ENCODE data around the gene TAS2R42.

DNA sequence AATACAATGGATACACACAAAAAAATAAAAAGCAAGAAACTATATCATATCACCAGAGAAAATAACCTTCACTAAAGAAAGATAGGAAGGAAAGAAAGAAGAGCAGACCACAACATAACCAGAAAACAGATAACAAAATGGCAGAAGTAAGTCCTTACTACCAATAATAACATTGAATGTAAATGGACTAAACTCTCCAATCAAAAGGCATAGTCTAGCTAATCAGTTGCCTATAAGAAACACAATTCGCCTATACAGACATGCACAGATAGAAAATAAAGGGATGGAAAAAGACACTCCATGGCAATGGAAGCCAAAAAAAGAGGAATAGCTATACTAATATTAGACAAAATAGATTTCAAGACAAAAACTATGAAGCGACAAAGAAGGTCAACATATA is 43.4 kb downstream of the TAS2R42 start:
- TF ChIP-seq, protein P1, sequence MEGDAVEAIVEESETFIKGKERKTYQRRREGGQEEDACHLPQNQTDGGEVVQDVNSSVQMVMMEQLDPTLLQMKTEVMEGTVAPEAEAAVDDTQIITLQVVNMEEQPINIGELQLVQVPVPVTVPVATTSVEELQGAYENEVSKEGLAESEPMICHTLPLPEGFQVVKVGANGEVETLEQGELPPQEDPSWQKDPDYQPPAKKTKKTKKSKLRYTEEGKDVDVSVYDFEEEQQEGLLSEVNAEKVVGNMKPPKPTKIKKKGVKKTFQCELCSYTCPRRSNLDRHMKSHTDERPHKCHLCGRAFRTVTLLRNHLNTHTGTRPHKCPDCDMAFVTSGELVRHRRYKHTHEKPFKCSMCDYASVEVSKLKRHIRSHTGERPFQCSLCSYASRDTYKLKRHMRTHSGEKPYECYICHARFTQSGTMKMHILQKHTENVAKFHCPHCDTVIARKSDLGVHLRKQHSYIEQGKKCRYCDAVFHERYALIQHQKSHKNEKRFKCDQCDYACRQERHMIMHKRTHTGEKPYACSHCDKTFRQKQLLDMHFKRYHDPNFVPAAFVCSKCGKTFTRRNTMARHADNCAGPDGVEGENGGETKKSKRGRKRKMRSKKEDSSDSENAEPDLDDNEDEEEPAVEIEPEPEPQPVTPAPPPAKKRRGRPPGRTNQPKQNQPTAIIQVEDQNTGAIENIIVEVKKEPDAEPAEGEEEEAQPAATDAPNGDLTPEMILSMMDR (IDR thresholded peaks at IDR 0.05), result no peak
- TF ChIP-seq EP300 (IDR thresholded peaks at IDR 0.05; ENCODE audit: low read depth), result no peak
- TF ChIP-seq POLR2AphosphoS5 (IDR thresholded peaks at IDR 0.05), result no peak

Measured in transverse colon (tissue), 4 donors.